Measurements from ENCODE around the gene ERC2. TPM values are rescaled to one million over a fixed set of nuclear protein-coding genes. Genes with fewer than 3 reads are reported as not detected.

ERC2 gene
- polyA plus RNA-seq, 3 donors, result not detected

DNA sequence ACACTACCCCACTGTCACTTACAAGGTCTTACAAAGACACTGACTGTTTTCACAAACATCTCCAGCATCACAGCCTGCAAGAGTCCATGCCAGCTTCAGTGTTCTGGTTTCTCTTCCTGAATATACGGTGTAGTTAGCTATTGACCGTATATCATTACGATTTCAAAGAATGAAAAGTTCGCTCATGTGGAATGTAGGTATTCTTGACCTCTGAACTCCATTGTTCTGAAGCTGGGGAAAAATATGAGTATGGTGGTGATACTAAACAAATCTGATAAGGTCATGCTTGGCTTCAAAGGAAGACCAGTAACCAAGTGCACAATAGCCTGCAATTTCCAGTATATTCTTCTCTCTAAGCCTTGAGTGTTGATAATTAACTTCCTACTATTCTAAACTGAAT is 665.5 kb downstream of the ERC2 start:
- no peak for DNase-seq
- Histone ChIP-seq H3K9me3 (replicated peaks in 1 of 2; ENCODE audit: control insufficient read depth in 1 of 2, insufficient read depth in 1 of 2, low read length in 2 of 2) (no peaks in the 10 kb centered on the region), H4K20me1 (ENCODE audit: insufficient read depth, low read length) (no peaks in the 10 kb centered on the region), H2AFZ (ENCODE audit: insufficient read depth, low read depth, low read length, poor library complexity, severe bottlenecking) (no peak overlapping the region), H3K4me2 (replicated peaks; ENCODE audit: extremely low read depth, low read length, poor library complexity, severe bottlenecking) (no peak overlapping the region), H3K9ac (ENCODE audit: insufficient read depth, low read length, poor library complexity, severe bottlenecking) (no peak overlapping the region), H3K27ac (ENCODE audit: low read depth in 1 of 2, low read length in 2 of 2) (no peak overlapping the region), H3K4me1 (ENCODE audit: control insufficient read depth in 1 of 2, insufficient read depth in 2 of 2, low read length in 2 of 2) (no peaks in the 10 kb centered on the region), H3K4me3 (replicated peaks in 1 of 3; ENCODE audit: low read depth in 2 of 3, low read length in 3 of 3) (no peak overlapping the region), H3K27me3 (ENCODE audit: control insufficient read depth in 2 of 2, insufficient read depth in 2 of 2, low read length in 2 of 2) (no peaks in the 10 kb centered on the region), H3K36me3 (replicated peaks in 1 of 2; ENCODE audit: control insufficient read depth in 1 of 2, insufficient read depth in 2 of 2, low read length in 2 of 2) (no peaks in the 10 kb centered on the region), H3K79me2 (ENCODE audit: insufficient read depth, low read length) (no peaks in the 10 kb centered on the region)
- H3K4me1 Mint-ChIP-seq, result no peaks in the 10 kb centered on the region
- no peak overlapping the region for H3K4me3 Mint-ChIP-seq
- peaks cover 0 to 3% (median 1%) of the 10 kb centered on the region in 3 donors for H3K27me3 Mint-ChIP-seq (ENCODE audit: low read depth in 3 of 3)
- H3K36me3 Mint-ChIP-seq, result no peaks in the 10 kb centered on the region
- 96% methylated on average over 3 of the region's 4 CpGs for WGBS (ENCODE audit: insufficient coverage)
- no peak overlapping the region for H3K27ac Mint-ChIP-seq
- no peak for TF ChIP-seq CTCF (IDR thresholded peaks at IDR 0.05)
- peaks cover 0 to 10% (median 4%) of the 10 kb centered on the region in 7 donors for H3K9me3 Mint-ChIP-seq
- intact Hi-C loops (cut with micrococcal nuclease), result no loop called here

GRCh38 chr3:55801676-55802075 is 666.6 kb downstream of the ERC2 start:
- Histone ChIP-seq H3K36me3 (replicated peaks in 1 of 2; ENCODE audit: control insufficient read depth in 1 of 2, insufficient read depth in 2 of 2, low read length in 2 of 2) (no peaks in the 10 kb centered on the region), H3K9me3 (replicated peaks in 1 of 2; ENCODE audit: control insufficient read depth in 1 of 2, insufficient read depth in 1 of 2, low read length in 2 of 2) (no peaks in the 10 kb centered on the region), H3K4me1 (ENCODE audit: control insufficient read depth in 1 of 2, insufficient read depth in 2 of 2, low read length in 2 of 2) (no peaks in the 10 kb centered on the region), H3K9ac (ENCODE audit: insufficient read depth, low read length, poor library complexity, severe bottlenecking) (no peak overlapping the region), H3K4me2 (replicated peaks; ENCODE audit: extremely low read depth, low read length, poor library complexity, severe bottlenecking) (no peak overlapping the region), H2AFZ (ENCODE audit: insufficient read depth, low read depth, low read length, poor library complexity, severe bottlenecking) (no peak overlapping the region), H3K27ac (ENCODE audit: low read depth in 1 of 2, low read length in 2 of 2) (no peak overlapping the region), H4K20me1 (ENCODE audit: insufficient read depth, low read length) (no peaks in the 10 kb centered on the region), H3K4me3 (replicated peaks in 1 of 3; ENCODE audit: low read depth in 2 of 3, low read length in 3 of 3) (no peak overlapping the region), H3K27me3 (ENCODE audit: control insufficient read depth in 2 of 2, insufficient read depth in 2 of 2, low read length in 2 of 2) (no peaks in the 10 kb centered on the region), H3K79me2 (ENCODE audit: insufficient read depth, low read length) (no peaks in the 10 kb centered on the region)
- H3K27me3 Mint-ChIP-seq (ENCODE audit: low read depth in 3 of 3), result peaks cover 0 to 3% (median 1%) of the 10 kb centered on the region in 3 donors
- H3K9me3 Mint-ChIP-seq, result peaks cover 0 to 10% (median 4%) of the 10 kb centered on the region in 7 donors
- no peak overlapping the region for H3K27ac Mint-ChIP-seq
- H3K4me3 Mint-ChIP-seq, result no peak overlapping the region
- no peaks in the 10 kb centered on the region for H3K4me1 Mint-ChIP-seq
- WGBS (ENCODE audit: insufficient coverage), result 91% methylated on average over 1 of the region's 2 CpGs
- intact Hi-C loops (cut with micrococcal nuclease), result no loop called here
- no peak for TF ChIP-seq CTCF (IDR thresholded peaks at IDR 0.05)
- DNase-seq, result no peak
- no peaks in the 10 kb centered on the region for H3K36me3 Mint-ChIP-seq

Measured in CD14-positive monocyte (primary cell).